AG04449 (cell line): Measurements from ENCODE around the gene ZNF805.

Source experiments
- CTCF ChIA-PET: fragments of 350-600 bp; formaldehyde crosslinking; extraction: SDS; loops from one replicate; lab custom pipeline; 2021; ENCODE audit warnings: antibody characterized with exemption; lab: Yijun Ruan, JAX
- POLR2A ChIA-PET: fragments of 400-600, 350-600 bp; formaldehyde crosslinking; extraction: SDS; loops from one replicate; lab custom pipeline; 2020; ENCODE audit warnings: antibody characterized with exemption, inconsistent platforms; lab: Yijun Ruan, JAX
- DNase-seq: peaks from one replicate; pipeline ENCODE4 v3.0.0-alpha.2; 2010; ENCODE audit warnings: low read depth, low spot score
- H3K4me3 ChIP-seq: 2 replicates; pipeline ENCODE4 v1.5.1; 2011; ENCODE audit warnings: low read depth, mild to moderate bottlenecking, control low read depth, low read length
- CTCF ChIP-seq: IDR thresholded peaks from one replicate; pipeline ENCODE4 v1.5.1; 2011; ENCODE audit warnings: mild to moderate bottlenecking, moderate library complexity, low read length, control low read depth, inconsistent platforms; ENCODE audit not compliant: insufficient read depth; ENCODE audit errors: missing control alignments

The ZNF805 gene

GRCh38 chr19:57241176-57241575 lies 744 bp downstream of the ZNF805 start:
- TF ChIP-seq CTCF: no peak
- CTCF ChIA-PET: interaction anchor here (0.7 kb wide), 1 partner anchor 11 kb away, joined by 3 read pairs; no protein-coding TSS in a partner anchor
- POLR2A ChIA-PET: interaction anchor here (1.2 kb wide), 1 partner anchor 9 kb away, joined by 4 read pairs; no protein-coding TSS in a partner anchor
- H3K4me3 ChIP-seq: peak overlapping the region; percentile 97
- DNase-seq: no peak

GRCh38 chr19:57242821-57243220 lies 2.4 kb downstream of the ZNF805 start:
- CTCF ChIA-PET: no interaction called here
- DNase-seq: no peak
- no peak for TF ChIP-seq CTCF
- POLR2A ChIA-PET: no interaction called here
- no peak overlapping the region for H3K4me3 ChIP-seq

- ChIA-PET POLR2A (interaction anchor here (0.7 kb wide), 1 partner anchor 687 kb away, joined by 3 read pairs; no protein-coding TSS in a partner anchor), CTCF (no interaction called here)
- H3K4me3 ChIP-seq: no peak overlapping the region
- DNase-seq: no peak
- no peak for TF ChIP-seq CTCF
Observed at GRCh38 chr19:57244513-57244912, 4.1 kb downstream of the ZNF805 start.

DNA sequence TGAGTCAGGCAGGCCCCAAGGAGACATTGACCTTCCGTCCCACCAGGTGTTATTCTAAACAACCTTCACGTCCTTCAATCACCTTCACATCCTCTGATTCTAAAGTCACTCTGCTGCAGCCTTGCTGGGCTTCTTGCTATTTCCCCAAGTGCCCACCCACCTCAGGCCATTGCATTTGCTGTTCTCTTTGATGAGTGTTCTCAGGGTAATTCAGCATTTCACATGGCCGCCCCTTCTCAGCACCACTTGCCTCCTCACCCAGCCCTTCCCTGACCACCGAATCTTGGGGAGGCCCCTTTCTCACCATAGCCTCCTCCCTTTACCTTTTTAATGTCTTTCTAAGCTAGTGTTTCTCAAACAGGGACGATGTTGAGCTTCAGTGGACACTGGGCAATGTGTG lies 4.6 kb downstream of the ZNF805 start:
- DNase-seq: no peak
- ChIA-PET POLR2A (no interaction called here), CTCF (no interaction called here)
- no peak for TF ChIP-seq CTCF
- H3K4me3 ChIP-seq: no peak overlapping the region

- no peak for DNase-seq
- ChIA-PET POLR2A (no interaction called here), CTCF (no interaction called here)
- H3K4me3 ChIP-seq: no peak overlapping the region
- TF ChIP-seq CTCF: no peak
Observed at GRCh38 chr19:57245959-57246358, 5.5 kb downstream of the ZNF805 start.

- TF ChIP-seq CTCF: no peak
- DNase-seq: no peak
- ChIA-PET POLR2A (no interaction called here), CTCF (no interaction called here)
- H3K4me3 ChIP-seq: no peak overlapping the region
Observed at GRCh38 chr19:57248646-57249045, 8.2 kb downstream of the ZNF805 start.
